Panc1 (cell line): Measurements from ENCODE around the gene ME2. TPM values are rescaled to one million over a fixed set of nuclear protein-coding genes. Genes with fewer than 3 reads are reported as not detected.
"Not testable (repeated sequence)": the region's sequence is repeated elsewhere in the genome, so short reads cannot be mapped to it uniquely, and the experiment has no call there.

Experiments used
- ATAC-seq: fragments of 200-7000 bp; cut with Tn5 transposase; 2 replicates; pipeline ENCODE4 v1.9.1; 2020; ENCODE audit warnings: mild to moderate bottlenecking, moderate library complexity
- BruUV-seq: library from RNA; stranded (reverse); fragments of 400-500 nt; replicated peaks from 2 replicates; lab custom pipeline; 2021; lab: Mats Ljungman, UMichigan
- CTCF ChIA-PET: fragments of 300-600 bp; sonication (Branson Sonifier 250); formaldehyde crosslinking; loops from one replicate; lab custom pipeline; 2022; ENCODE audit warnings: antibody characterized with exemption; lab: Charles Lee
- POLR2A ChIA-PET: fragments of 300-600 bp; sonication (Branson Sonifier 250); formaldehyde crosslinking; loops from one replicate; lab custom pipeline; 2022; ENCODE audit warnings: antibody characterized with exemption; lab: Charles Lee
- DNase-seq: peaks from one replicate; pipeline ENCODE4 v3.0.0-alpha.2; 2010; ENCODE audit warnings: low read depth, low spot score
- H3K27ac ChIP-seq: 2 replicates; pipeline ENCODE4 v1.5.1; 2011; ENCODE audit warnings: mild to moderate bottlenecking, low read length, inconsistent platforms
- H3K27me3 ChIP-seq: fragments of 200-500 bp; sonication (Bioruptor generic); 2 replicates; pipeline ENCODE4 v1.6.0; 2014; ENCODE audit warnings: low read length, inconsistent platforms; ENCODE audit not compliant: control insufficient read depth, insufficient read depth
- H3K36me3 ChIP-seq: fragments of 200-500 bp; sonication (Bioruptor generic); 2 replicates; pipeline ENCODE4 v1.5.1; 2014; ENCODE audit warnings: inconsistent platforms, mild to moderate bottlenecking, low read length, moderate library complexity; ENCODE audit not compliant: control insufficient read depth, insufficient read depth
- H3K4me1 ChIP-seq: 2 replicates; pipeline ENCODE4 v1.5.1; 2011; ENCODE audit warnings: inconsistent platforms, mild to moderate bottlenecking, low read length, moderate library complexity; ENCODE audit not compliant: control insufficient read depth, insufficient read depth
- H3K4me3 ChIP-seq, 2 experiments: 2 replicates each; pipeline ENCODE4 v1.5.1; 2011 to 2012; ENCODE audit warnings: low read depth in 2 of 2, low read length in 2 of 2, mild to moderate bottlenecking in 2 of 2, inconsistent platforms in 1 of 2, moderate library complexity in 1 of 2
- H3K9me3 ChIP-seq: fragments of 200-500 bp; sonication (Bioruptor generic); 2 replicates; pipeline ENCODE4 v1.5.1; 2014; ENCODE audit warnings: low read depth, mild to moderate bottlenecking, inconsistent platforms, low read length, moderate library complexity; ENCODE audit not compliant: control insufficient read depth, insufficient read depth
- POLR2AphosphoS5 ChIP-seq: IDR thresholded peaks from 2 replicates; pipeline ENCODE4 v1.6.1; 2012; ENCODE audit warnings: mild to moderate bottlenecking, low read depth, low read length, moderate library complexity
- SIN3A ChIP-seq: IDR thresholded peaks from 2 replicates; pipeline ENCODE4 v1.6.1; 2012; ENCODE audit warnings: low read depth, mild to moderate bottlenecking, low read length, moderate library complexity, borderline replicate concordance; ENCODE audit not compliant: insufficient read depth
- TCF7L2 ChIP-seq: IDR thresholded peaks from 2 replicates; pipeline ENCODE4 v1.6.1; 2011; ENCODE audit warnings: mild to moderate bottlenecking, low read depth, low read length, inconsistent platforms
- in situ Hi-C: cut with HindIII; loops from 2 replicates; pipeline ENCODE4 v1.10.0; 2016; ENCODE audit warnings: low sequenced_read_pairs, low pct_unique_long_range_greater_than_20kb
- intact Hi-C: fragments of 100-400 bp; cut with micrococcal nuclease; formaldehyde crosslinking; loops from one replicate; pipeline ENCODE4 v1.10.0; 2022; ENCODE audit not compliant: unreplicated experiment
- total RNA-seq: library from RNA; stranded (reverse); gene quantifications from one replicate; pipeline ENCODE4 v1.2.1, GENCODE V29; 2021; ENCODE audit not compliant: unreplicated experiment
- TF ChIP-seq, protein P1 (sequence below): fragments of 450-650 bp; IDR thresholded peaks from 2 replicates; pipeline ENCODE4 v1.5.1; 2017; ENCODE audit warnings: mild to moderate bottlenecking
- TF ChIP-seq, protein P2 (sequence below), 2 experiments: IDR thresholded peaks; 2 replicates each; pipeline ENCODE4 v1.6.1; 2011 to 2012; ENCODE audit warnings: low read depth in 2 of 2, control low read depth in 1 of 2, low read length in 1 of 2, mild to moderate bottlenecking in 1 of 2, moderate library complexity in 1 of 2; ENCODE audit not compliant: insufficient read depth in 1 of 2

ME2 gene
- total RNA-seq, 1 experiment from 2014 or later: 38.2 TPM

DNA sequence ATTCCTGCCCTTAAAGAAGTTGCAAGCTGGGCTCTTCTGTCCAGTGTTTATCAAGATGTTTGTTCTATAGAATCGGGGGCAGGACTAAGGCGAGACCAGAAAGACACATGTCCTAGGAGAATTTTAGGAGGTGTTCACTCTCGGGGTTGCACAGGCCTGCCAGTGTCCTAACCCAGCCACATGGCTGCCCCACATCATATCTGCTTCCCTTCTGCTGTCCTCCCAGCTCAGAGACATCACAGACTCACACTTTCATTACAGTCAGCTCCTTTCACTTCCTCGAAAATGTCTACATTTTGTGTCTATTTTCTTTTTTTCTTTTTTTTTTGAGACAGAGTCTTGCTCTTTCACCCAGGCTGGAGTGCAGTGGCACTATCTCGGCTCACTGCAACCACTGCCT, 48.4 kb upstream of the ME2 start:
- Histone ChIP-seq H3K27me3 (no peaks in the 10 kb centered on the region), H3K4me1 (no peaks in the 10 kb centered on the region), H3K4me3 (no peak overlapping the region), H3K36me3 (no peaks in the 10 kb centered on the region), H3K27ac (no peak overlapping the region), H3K9me3 (no peaks in the 10 kb centered on the region)
- BruUV-seq: no TSS peak
- intact Hi-C loops (no loop called here), in situ Hi-C loops (no loop called here)
- ATAC-seq (no peak), DNase-seq (no peak)
- POLR2A ChIA-PET: no interaction called here
- TF ChIP-seq SIN3A (no peak), POLR2AphosphoS5 (no peak), TCF7L2 (no peak)
- TF ChIP-seq, protein P1, sequence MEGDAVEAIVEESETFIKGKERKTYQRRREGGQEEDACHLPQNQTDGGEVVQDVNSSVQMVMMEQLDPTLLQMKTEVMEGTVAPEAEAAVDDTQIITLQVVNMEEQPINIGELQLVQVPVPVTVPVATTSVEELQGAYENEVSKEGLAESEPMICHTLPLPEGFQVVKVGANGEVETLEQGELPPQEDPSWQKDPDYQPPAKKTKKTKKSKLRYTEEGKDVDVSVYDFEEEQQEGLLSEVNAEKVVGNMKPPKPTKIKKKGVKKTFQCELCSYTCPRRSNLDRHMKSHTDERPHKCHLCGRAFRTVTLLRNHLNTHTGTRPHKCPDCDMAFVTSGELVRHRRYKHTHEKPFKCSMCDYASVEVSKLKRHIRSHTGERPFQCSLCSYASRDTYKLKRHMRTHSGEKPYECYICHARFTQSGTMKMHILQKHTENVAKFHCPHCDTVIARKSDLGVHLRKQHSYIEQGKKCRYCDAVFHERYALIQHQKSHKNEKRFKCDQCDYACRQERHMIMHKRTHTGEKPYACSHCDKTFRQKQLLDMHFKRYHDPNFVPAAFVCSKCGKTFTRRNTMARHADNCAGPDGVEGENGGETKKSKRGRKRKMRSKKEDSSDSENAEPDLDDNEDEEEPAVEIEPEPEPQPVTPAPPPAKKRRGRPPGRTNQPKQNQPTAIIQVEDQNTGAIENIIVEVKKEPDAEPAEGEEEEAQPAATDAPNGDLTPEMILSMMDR: no peak
- TF ChIP-seq, protein P2, sequence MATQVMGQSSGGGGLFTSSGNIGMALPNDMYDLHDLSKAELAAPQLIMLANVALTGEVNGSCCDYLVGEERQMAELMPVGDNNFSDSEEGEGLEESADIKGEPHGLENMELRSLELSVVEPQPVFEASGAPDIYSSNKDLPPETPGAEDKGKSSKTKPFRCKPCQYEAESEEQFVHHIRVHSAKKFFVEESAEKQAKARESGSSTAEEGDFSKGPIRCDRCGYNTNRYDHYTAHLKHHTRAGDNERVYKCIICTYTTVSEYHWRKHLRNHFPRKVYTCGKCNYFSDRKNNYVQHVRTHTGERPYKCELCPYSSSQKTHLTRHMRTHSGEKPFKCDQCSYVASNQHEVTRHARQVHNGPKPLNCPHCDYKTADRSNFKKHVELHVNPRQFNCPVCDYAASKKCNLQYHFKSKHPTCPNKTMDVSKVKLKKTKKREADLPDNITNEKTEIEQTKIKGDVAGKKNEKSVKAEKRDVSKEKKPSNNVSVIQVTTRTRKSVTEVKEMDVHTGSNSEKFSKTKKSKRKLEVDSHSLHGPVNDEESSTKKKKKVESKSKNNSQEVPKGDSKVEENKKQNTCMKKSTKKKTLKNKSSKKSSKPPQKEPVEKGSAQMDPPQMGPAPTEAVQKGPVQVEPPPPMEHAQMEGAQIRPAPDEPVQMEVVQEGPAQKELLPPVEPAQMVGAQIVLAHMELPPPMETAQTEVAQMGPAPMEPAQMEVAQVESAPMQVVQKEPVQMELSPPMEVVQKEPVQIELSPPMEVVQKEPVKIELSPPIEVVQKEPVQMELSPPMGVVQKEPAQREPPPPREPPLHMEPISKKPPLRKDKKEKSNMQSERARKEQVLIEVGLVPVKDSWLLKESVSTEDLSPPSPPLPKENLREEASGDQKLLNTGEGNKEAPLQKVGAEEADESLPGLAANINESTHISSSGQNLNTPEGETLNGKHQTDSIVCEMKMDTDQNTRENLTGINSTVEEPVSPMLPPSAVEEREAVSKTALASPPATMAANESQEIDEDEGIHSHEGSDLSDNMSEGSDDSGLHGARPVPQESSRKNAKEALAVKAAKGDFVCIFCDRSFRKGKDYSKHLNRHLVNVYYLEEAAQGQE (IDR thresholded peaks at IDR 0.05; ENCODE audit: insufficient read depth in 1 of 2, low read depth in 2 of 2, low read length in 1 of 2): no peak
- CTCF ChIA-PET: interaction anchor here (0.7 kb wide), 1 partner anchor 850 kb away, joined by 4 read pairs; no protein-coding TSS in a partner anchor

DNA sequence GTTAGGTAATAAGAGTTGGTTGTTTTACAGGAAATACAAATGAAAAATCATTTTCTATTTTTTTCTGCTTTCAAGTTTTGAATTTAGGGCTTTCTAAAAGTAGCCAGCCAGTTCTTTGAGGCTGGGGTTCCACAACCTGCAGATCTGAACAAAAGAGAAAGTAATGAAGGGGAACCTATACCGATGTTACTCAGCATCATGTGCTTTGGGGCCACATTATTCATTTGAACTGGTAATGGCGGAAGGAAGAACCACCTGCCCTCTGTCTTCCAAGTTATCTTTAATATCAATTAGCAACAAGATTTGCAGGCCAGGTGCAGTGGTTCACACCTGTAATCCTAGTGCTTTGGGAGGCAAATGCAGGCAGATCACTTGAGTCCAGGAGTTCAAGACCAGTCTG, 46.2 kb upstream of the ME2 start:
- ATAC-seq: no peak
- in situ Hi-C loops: no loop called here

DNA sequence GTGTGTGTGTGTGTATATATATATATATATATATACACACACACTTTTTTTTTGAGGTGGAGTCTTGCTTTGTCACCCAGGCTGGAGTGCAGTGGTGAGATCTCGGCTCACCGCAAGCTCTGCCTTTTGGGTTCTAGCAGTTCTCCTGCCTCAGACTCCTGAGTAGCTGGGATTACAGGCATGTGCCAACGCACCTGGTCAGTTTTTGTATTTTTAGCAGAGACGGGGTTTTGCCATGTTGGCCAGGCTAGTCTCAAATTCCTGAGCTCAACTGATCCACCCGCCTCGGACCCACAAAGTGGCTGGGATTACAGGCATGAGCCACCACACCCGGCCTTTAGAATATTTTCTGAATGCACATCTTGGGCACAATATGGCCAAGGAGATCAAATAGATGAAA, 45.4 kb upstream of the ME2 start:
- not testable (repeated sequence) for H3K27ac ChIP-seq

More for the DNA sequence above, 46.2 kb upstream of the ME2 start:
- CTCF ChIA-PET: no interaction called here
- Histone ChIP-seq H3K4me3 (no peak overlapping the region), H3K4me1 (no peaks in the 10 kb centered on the region), H3K9me3 (no peaks in the 10 kb centered on the region), H3K36me3 (no peaks in the 10 kb centered on the region), H3K27me3 (no peaks in the 10 kb centered on the region), H3K27ac (no peak overlapping the region)
- BruUV-seq: no TSS peak
- no peak for TF ChIP-seq POLR2AphosphoS5
- TF ChIP-seq SIN3A: no peak
- TF ChIP-seq, protein P1: no peak
- TF ChIP-seq, protein P2 (IDR thresholded peaks at IDR 0.05; ENCODE audit: insufficient read depth in 1 of 2, low read depth in 2 of 2, low read length in 1 of 2): no peak
- TF ChIP-seq TCF7L2: no peak
- DNase-seq: no peak
- POLR2A ChIA-PET: no interaction called here
- intact Hi-C loops: no loop called here

More for the DNA sequence above, 45.4 kb upstream of the ME2 start:
- POLR2A ChIA-PET, H3K4me1 ChIP-seq, H3K4me3 ChIP-seq, ATAC-seq, in situ Hi-C loops, H3K27me3 ChIP-seq, intact Hi-C loops, H3K9me3 ChIP-seq, H3K36me3 ChIP-seq, BruUV-seq, CTCF ChIA-PET, DNase-seq: not testable (repeated sequence)
